Vagina (tissue), 2 donors: Measurements from ENCODE around the gene ATP6V0B. TPM values are rescaled to one million over a fixed set of nuclear protein-coding genes. Genes with fewer than 3 reads are reported as not detected.

Experiments used
- DNase-seq, 2 donors: peaks; one replicate each; pipeline ENCODE4 v3.0.0-alpha.2; 2017; ENCODE audit errors: extremely low spot score in 2 of 2
- H3K27ac ChIP-seq: fragments of 200-600 bp; sonication (generic); one replicate; pipeline ENCODE4 v1.5.1; 2019
- H3K27me3 ChIP-seq: fragments of 200-600 bp; sonication (generic); one replicate; pipeline ENCODE4 v1.5.1; 2019
- H3K36me3 ChIP-seq, 2 donors: fragments of 200-600 bp; sonication (generic); one replicate each; pipeline ENCODE4 v1.5.1; 2017 to 2019
- H3K4me1 ChIP-seq: fragments of 200-600 bp; sonication (generic); one replicate; pipeline ENCODE4 v1.5.1; 2019
- H3K4me3 ChIP-seq, 2 donors: fragments of 200-600 bp; sonication (generic); 1 replicate in 1 of 2; 2 replicates in 1 of 2; pipeline ENCODE4 v1.5.1; 2016 to 2019
- H3K9me3 ChIP-seq: fragments of 200-600 bp; sonication (generic); one replicate; pipeline ENCODE4 v1.5.1; 2019
- POLR2A ChIP-seq, 2 donors: fragments of 450-650 bp; IDR thresholded peaks; one replicate each; pipeline ENCODE4 v1.6.1; 2017; ENCODE audit warnings: antibody characterized with exemption in 2 of 2, mild to moderate bottlenecking in 2 of 2, moderate library complexity in 2 of 2
- POLR2AphosphoS5 ChIP-seq, 2 donors: sonication (generic); formaldehyde crosslinking; IDR thresholded peaks; one replicate each; pipeline ENCODE4 v1.9.0; 2017; ENCODE audit warnings: antibody characterized with exemption in 2 of 2, mild to moderate bottlenecking in 2 of 2, low read depth in 1 of 2; ENCODE audit not compliant: insufficient read depth in 1 of 2
- intact Hi-C: fragments of 100-400 bp; cut with DNase I; formaldehyde crosslinking; loops from one replicate; pipeline ENCODE4 v1.15.1; 2023
- total RNA-seq: library from RNA; depleted of rRNA; stranded (reverse); fragments of >200 nt; gene quantifications from one replicate; pipeline ENCODE4 v1.2.3, GENCODE V29; 2016
- TF ChIP-seq, protein P1 (sequence below), 3 experiments: fragments of 450-650 bp in 2 of 3; fragments of 200-600 bp in 1 of 3; sonication (generic) in 1 of 3; IDR thresholded peaks; one replicate each; pipeline ENCODE4 v1.5.1; 2017 to 2019; ENCODE audit warnings: antibody characterized with exemption in 3 of 3, mild to moderate bottlenecking in 2 of 3, moderate library complexity in 2 of 3

The ATP6V0B gene
- total RNA-seq, 1 donor from 2014 or later, result 71.5 TPM

DNA sequence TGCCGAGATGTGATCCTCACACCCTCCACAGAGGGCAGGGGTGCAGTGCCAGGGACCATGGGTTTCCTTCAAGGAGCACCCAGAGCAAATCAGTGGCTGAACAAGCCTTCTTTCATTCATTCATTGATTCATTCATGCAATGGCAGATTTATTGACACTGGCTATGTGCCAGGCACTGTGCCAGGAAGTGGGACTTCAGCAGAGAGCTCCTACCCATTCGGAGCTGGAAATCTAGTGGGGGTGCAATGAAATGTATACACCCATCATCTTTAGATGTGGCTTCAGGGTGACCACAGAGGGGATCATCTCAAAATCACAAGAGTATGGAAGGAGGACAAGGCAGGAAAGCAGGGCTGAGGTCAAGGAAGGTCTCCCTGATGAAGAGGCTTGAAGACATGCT, 37.6 kb downstream of the ATP6V0B start:
- intact Hi-C loops, result no loop called here
- H3K27ac ChIP-seq, result no peak overlapping the region
- H3K4me1 ChIP-seq, result peaks cover 28% of the 10 kb centered on the region
- no peak for DNase-seq
- TF ChIP-seq POLR2AphosphoS5 (IDR thresholded peaks at IDR 0.05; ENCODE audit: insufficient read depth in 1 of 2, low read depth in 1 of 2) (no peak), POLR2A (IDR thresholded peaks at IDR 0.05) (no peak)
- TF ChIP-seq, protein P1, sequence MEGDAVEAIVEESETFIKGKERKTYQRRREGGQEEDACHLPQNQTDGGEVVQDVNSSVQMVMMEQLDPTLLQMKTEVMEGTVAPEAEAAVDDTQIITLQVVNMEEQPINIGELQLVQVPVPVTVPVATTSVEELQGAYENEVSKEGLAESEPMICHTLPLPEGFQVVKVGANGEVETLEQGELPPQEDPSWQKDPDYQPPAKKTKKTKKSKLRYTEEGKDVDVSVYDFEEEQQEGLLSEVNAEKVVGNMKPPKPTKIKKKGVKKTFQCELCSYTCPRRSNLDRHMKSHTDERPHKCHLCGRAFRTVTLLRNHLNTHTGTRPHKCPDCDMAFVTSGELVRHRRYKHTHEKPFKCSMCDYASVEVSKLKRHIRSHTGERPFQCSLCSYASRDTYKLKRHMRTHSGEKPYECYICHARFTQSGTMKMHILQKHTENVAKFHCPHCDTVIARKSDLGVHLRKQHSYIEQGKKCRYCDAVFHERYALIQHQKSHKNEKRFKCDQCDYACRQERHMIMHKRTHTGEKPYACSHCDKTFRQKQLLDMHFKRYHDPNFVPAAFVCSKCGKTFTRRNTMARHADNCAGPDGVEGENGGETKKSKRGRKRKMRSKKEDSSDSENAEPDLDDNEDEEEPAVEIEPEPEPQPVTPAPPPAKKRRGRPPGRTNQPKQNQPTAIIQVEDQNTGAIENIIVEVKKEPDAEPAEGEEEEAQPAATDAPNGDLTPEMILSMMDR (IDR thresholded peaks at IDR 0.05), result no peak
- no peaks in the 10 kb centered on the region for H3K27me3 ChIP-seq
- no peaks in the 10 kb centered on the region for H3K9me3 ChIP-seq
- no peaks in the 10 kb centered on the region for H3K36me3 ChIP-seq
- H3K4me3 ChIP-seq, result no peak overlapping the region

DNA sequence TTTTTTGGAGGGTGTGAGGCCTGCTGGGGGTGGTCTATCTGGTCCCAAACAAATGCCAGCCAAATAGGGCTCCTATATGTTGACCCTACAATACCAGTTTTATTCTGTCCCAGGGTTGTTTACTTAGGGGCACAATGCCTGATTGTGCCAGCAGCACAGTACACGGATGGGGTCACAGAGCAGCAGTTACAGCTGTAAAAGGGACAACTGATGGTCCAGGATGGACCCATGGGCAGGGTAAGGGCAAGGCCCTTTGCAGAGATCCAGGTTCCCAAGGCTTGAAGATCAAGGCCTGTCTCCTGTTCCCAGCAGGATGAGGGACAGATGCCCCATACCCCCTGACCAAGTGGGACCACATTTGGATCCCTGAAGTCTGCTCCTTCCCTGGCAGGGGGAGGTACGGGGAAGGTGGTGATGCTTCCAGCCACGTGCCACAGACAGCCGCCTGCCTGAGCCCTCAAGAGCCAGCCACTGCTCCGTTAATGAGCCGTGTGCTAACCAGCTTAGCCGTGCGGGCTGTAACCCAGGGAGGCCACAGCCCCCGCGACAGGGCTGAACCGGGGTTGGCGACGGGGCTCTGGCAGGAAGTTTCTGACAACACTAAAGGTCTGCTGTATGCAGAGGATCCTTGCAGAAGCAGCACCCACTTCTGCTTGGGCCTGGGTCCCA, 38.3 kb downstream of the ATP6V0B start:
- no peak overlapping the region for H3K27ac ChIP-seq
- H3K27me3 ChIP-seq, result no peaks in the 10 kb centered on the region
- TF ChIP-seq, protein P1 (IDR thresholded peaks at IDR 0.05), result no peak
- no peak for TF ChIP-seq POLR2A (IDR thresholded peaks at IDR 0.05)
- no peaks in the 10 kb centered on the region for H3K36me3 ChIP-seq
- H3K4me3 ChIP-seq, result no peak overlapping the region
- intact Hi-C loops, result no loop called here
- no peak for DNase-seq
- no peaks in the 10 kb centered on the region for H3K9me3 ChIP-seq
- peaks cover 28% of the 10 kb centered on the region for H3K4me1 ChIP-seq

DNA sequence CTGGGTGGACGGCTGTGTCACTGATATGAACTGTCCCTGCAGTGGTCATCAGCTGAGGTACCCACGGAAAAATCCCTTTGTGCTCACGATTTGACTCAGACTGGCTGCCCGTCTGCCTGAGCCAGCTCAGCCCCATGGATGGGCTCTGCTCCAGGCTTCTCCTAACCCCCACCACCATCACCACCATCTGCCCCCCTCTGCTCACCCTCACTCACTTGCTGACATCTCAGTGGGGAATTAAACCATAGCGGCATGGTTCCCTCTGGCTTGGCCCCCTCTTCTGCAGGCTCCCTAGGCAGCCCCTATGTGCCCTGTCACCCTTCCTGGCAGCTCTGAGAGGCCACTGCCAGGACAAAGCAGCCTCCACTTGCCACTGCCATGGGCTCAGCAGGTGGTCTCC, 39.2 kb downstream of the ATP6V0B start:
- H3K4me3 ChIP-seq, result no peak overlapping the region
- no peaks in the 10 kb centered on the region for H3K27me3 ChIP-seq
- no peak for DNase-seq
- TF ChIP-seq POLR2A (IDR thresholded peaks at IDR 0.05) (no peak), POLR2AphosphoS5 (IDR thresholded peaks at IDR 0.05; ENCODE audit: insufficient read depth in 1 of 2, low read depth in 1 of 2) (no peak)
- TF ChIP-seq, protein P1 (IDR thresholded peaks at IDR 0.05), result no peak
- intact Hi-C loops, result no loop called here
- H3K9me3 ChIP-seq, result no peaks in the 10 kb centered on the region
- peaks cover 28% of the 10 kb centered on the region for H3K4me1 ChIP-seq
- H3K36me3 ChIP-seq, result no peaks in the 10 kb centered on the region
- no peak overlapping the region for H3K27ac ChIP-seq

DNA sequence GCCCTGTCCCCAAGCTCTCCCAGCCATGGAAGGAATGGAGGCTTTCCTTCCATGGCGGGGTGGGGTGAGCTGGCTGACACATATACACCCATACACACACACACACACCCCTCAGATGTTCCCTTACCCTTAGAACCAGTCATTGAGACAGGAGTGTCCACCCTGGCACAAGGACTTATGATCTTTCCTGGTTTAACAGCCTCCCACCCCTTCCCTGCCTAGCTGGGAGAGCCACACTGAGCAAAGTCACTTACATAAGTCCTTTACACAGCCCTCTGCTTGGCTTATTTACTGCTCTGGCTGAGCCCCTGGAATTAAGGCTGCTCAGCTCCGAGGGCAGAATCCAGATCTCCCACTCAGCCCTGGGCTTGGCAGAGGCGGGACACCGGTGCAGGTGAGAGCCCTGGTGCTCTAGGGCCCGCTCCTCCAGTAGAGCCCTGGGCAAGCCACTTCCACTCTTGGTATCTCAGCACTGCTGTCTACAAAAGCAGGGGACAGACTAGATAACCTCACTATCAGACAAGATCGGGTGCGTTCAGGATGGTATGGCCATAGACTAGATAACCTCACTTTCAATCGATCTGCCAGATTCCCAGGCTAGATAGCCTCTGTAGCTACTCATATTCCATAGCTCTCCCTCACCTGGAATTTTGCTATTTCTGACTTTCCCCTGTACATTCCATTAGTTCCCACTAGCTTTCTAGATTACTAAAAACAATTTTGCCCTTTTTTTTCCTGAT, 39.8 kb downstream of the ATP6V0B start:
- DNase-seq, result no peak
- Histone ChIP-seq H3K27ac (peak overlapping the region; percentile 17), H3K4me1 (peaks cover 32% of the 10 kb centered on the region), H3K4me3 (no peak overlapping the region), H3K27me3 (no peaks in the 10 kb centered on the region), H3K9me3 (no peaks in the 10 kb centered on the region), H3K36me3 (no peaks in the 10 kb centered on the region)
- TF ChIP-seq, protein P1 (IDR thresholded peaks at IDR 0.05), result no peak
- TF ChIP-seq POLR2AphosphoS5 (IDR thresholded peaks at IDR 0.05; ENCODE audit: insufficient read depth in 1 of 2, low read depth in 1 of 2), result no peak
- TF ChIP-seq POLR2A (IDR thresholded peaks at IDR 0.05), result no peak
- intact Hi-C loops, result no loop called here

DNA sequence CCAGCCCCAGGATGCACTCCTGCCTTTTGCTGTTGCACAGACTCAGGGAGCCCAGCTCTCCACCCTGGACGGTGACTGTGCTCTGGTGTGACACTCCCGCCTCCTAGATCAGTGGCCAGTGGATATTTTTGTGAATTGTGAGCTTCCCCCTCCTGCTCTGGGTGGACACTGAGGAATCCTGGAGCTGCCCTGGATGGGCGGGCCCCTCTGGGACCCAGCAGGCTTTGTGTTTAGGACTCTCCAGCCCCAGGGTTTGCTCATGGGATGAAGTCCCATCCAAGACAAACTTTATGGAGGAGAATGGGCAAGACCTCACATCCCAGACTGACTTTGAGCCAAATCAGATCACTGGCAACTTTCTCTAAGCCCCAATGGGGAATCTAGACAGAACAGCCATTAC, 40.4 kb downstream of the ATP6V0B start:
- H3K9me3 ChIP-seq, result no peaks in the 10 kb centered on the region
- no peaks in the 10 kb centered on the region for H3K36me3 ChIP-seq
- H3K4me3 ChIP-seq, result no peak overlapping the region
- H3K27me3 ChIP-seq, result no peaks in the 10 kb centered on the region
- intact Hi-C loops, result no loop called here
- no peak overlapping the region for H3K27ac ChIP-seq
- no peak for DNase-seq
- H3K4me1 ChIP-seq, result peaks cover 38% of the 10 kb centered on the region
- TF ChIP-seq POLR2A (IDR thresholded peaks at IDR 0.05), result no peak
